GM12878 (cell line): Measurements from ENCODE around the gene GLI1. TPM values are rescaled to one million over a fixed set of nuclear protein-coding genes. Genes with fewer than 3 reads are reported as not detected.

ENCODE experiments used
- ATAC-seq: fragments of 200-7000 bp; cut with Tn5 transposase; 3 replicates; pipeline ENCODE4 v1.9.1; 2020; ENCODE audit warnings: mild to moderate bottlenecking, moderate library complexity
- BruUV-seq: library from RNA; stranded (reverse); fragments of 400-500 nt; replicated peaks from 2 replicates; lab custom pipeline; 2021; lab: Mats Ljungman, UMichigan
- CTCF ChIA-PET: fragments of 300-600 bp; sonication (Branson Sonifier 250); formaldehyde crosslinking; extraction: SDS; loops from one replicate; lab custom pipeline; 2021; ENCODE audit warnings: inconsistent platforms; lab: Yijun Ruan, JAX
- POLR2A ChIA-PET: fragments of 350-600 bp; formaldehyde crosslinking; extraction: SDS; loops from one replicate; lab custom pipeline; 2021; ENCODE audit warnings: inconsistent platforms; lab: Charles Lee
- RAD21 ChIA-PET: fragments of 300-600 bp; sonication (Branson Sonifier 250); formaldehyde crosslinking; loops from one replicate; lab custom pipeline; 2023; ENCODE audit warnings: antibody characterized with exemption; ENCODE audit not compliant: unreplicated experiment; lab: Charles Lee
- SMC1A ChIA-PET: fragments of 300-600 bp; sonication (Branson Sonifier 250); formaldehyde crosslinking; loops from one replicate; lab custom pipeline; 2023; ENCODE audit not compliant: unreplicated experiment, uncharacterized antibody; lab: Charles Lee
- DNase-seq: peaks from one replicate; pipeline ENCODE4 v3.0.0-alpha.2; 2011; ENCODE audit warnings: low read depth, low spot score
- FAIRE-seq: peaks from 3 replicates; lab custom pipeline; 2011; peaks lifted over from hg19 to GRCh38; lab: Jason Lieb, UNC
- H2AFZ ChIP-seq: 2 replicates; pipeline ENCODE4 v1.6.0; 2011; ENCODE audit warnings: low read depth, low read length, control low read depth; ENCODE audit not compliant: control insufficient read depth
- H3K27ac ChIP-seq: 2 replicates; pipeline ENCODE4 v1.5.1; 2011; ENCODE audit warnings: control low read depth; ENCODE audit not compliant: control insufficient read depth, insufficient read depth
- H3K27me3 ChIP-seq, 2 experiments: replicated peaks in 1 of 2; 2 replicates each; pipeline versions ENCODE4 v1.6.0 to v1.6.1; 2011; ENCODE audit warnings: low read length in 1 of 2; ENCODE audit not compliant: control insufficient read depth in 2 of 2, insufficient read depth in 2 of 2
- H3K36me3 ChIP-seq, 2 experiments: 2 replicates each; pipeline ENCODE4 v1.5.1; 2011; ENCODE audit warnings: low read length in 1 of 2; ENCODE audit not compliant: control insufficient read depth in 2 of 2, insufficient read depth in 2 of 2
- H3K4me1 ChIP-seq: 2 replicates; pipeline ENCODE4 v1.6.1; 2011; ENCODE audit warnings: mild to moderate bottlenecking, low read length, moderate library complexity, mixed read lengths; ENCODE audit not compliant: control insufficient read depth, insufficient read depth
- H3K4me2 ChIP-seq: 2 replicates; pipeline ENCODE4 v1.6.0; 2011; ENCODE audit warnings: control low read depth; ENCODE audit not compliant: control insufficient read depth, insufficient read depth
- H3K4me3 ChIP-seq: fragments of 200-600 bp; sonication (generic); 2 replicates; pipeline ENCODE4 v1.5.1; 2016
- H3K79me2 ChIP-seq: 2 replicates; pipeline ENCODE4 v1.6.0; 2011; ENCODE audit warnings: low read length; ENCODE audit not compliant: control insufficient read depth, insufficient read depth
- H3K9ac ChIP-seq: 2 replicates; pipeline ENCODE4 v1.8.0; 2011; ENCODE audit warnings: low read length, control low read depth, mixed read lengths; ENCODE audit not compliant: control insufficient read depth, insufficient read depth
- H3K9me3 ChIP-seq: replicated peaks from 3 replicates; pipeline ENCODE4 v1.5.1; 2011; ENCODE audit warnings: mild to moderate bottlenecking, low read length; ENCODE audit not compliant: control insufficient read depth, insufficient read depth
- H4K20me1 ChIP-seq: 2 replicates; pipeline ENCODE4 v1.6.0; 2011; ENCODE audit not compliant: control insufficient read depth, insufficient read depth
- POLR2A ChIP-seq: IDR thresholded peaks from 2 replicates; pipeline ENCODE4 v1.6.1; 2011; ENCODE audit warnings: low read depth, mild to moderate bottlenecking, low read length
- POLR2AphosphoS5 ChIP-seq: IDR thresholded peaks from 2 replicates; pipeline ENCODE4 v1.6.1; 2011; ENCODE audit warnings: mild to moderate bottlenecking, low read length, inconsistent platforms
- ZBTB33 ChIP-seq: fragments of 450-650 bp; IDR thresholded peaks from 2 replicates; pipeline ENCODE4 v1.6.1; 2017; ENCODE audit warnings: mild to moderate bottlenecking
- WGBS: methylation state at CpG from one replicate; pipeline ENCODE4 v1.1.6; 2016; ENCODE audit warnings: low lambda C conversion rate; ENCODE audit not compliant: insufficient replicate concordance, insufficient coverage; ENCODE audit errors: missing lambda C conversion rate; 5-methylcytosine and 5-hydroxymethylcytosine counted together
- in situ Hi-C: fragments of 300-500 bp; cut with MboI; formaldehyde crosslinking; loops from 9 replicates; pipeline ENCODE4 v1.14.3; 2018; ENCODE audit warnings: mixed read lengths
- intact Hi-C: fragments of 100-400 bp; cut with micrococcal nuclease; formaldehyde crosslinking; loops from one replicate; pipeline ENCODE4 v1.14.2; 2022; ENCODE audit not compliant: unreplicated experiment
- polyA plus RNA-seq, 11 experiments: library from polyadenylated mRNA; depleted of rRNA in 4 of 11; unstranded in 6 of 11; stranded (reverse) in 5 of 11; fragments of >200 nt; fragmentation: Nextera tagmentation in 4 of 11; fragmentation: Illumina TruSeq in 1 of 11; extraction: Ambion mirVana in 4 of 11; extraction: Trizol in 1 of 11; gene quantifications; 1 replicate in 1 of 11; 2 replicates in 10 of 11; pipeline versions ENCODE4 v1.2.1 to v1.2.3, GENCODE V29; 2011 to 2016; ENCODE audit warnings: inconsistent platforms in 2 of 11, missing spikeins in 2 of 11, low read depth in 1 of 11
- total RNA-seq, 4 experiments: library from RNA; depleted of rRNA in 3 of 4; stranded (reverse); fragments of >200 nt in 3 of 4; fragmentation: Illumina TruSeq in 1 of 4; extraction: Trizol in 1 of 4; gene quantifications; 2 replicates each; pipeline versions ENCODE4 v1.2.1 to v1.2.3, GENCODE V29; 2013 to 2021
- TF ChIP-seq, protein P1 (sequence below): fragments of 150-350 bp; IDR thresholded peaks from 2 replicates; pipeline ENCODE4 v1.6.1; 2014; ENCODE audit warnings: mild to moderate bottlenecking, low read depth, low read length
- TF ChIP-seq, protein P2 (sequence below): fragments of 450-650 bp; formaldehyde crosslinking; IDR thresholded peaks from 2 replicates; pipeline ENCODE4 v1.5.0; 2022; ENCODE audit warnings: mild to moderate bottlenecking, missing genetic modification characterization

The GLI1 gene
- total and polyA plus RNA-seq, 10 of the 15 experiments (the other 5 are each of a cell fraction or from before 2014, with no cell fraction given), result 0.27 to 1.2 (median 0.49) TPM

DNA sequence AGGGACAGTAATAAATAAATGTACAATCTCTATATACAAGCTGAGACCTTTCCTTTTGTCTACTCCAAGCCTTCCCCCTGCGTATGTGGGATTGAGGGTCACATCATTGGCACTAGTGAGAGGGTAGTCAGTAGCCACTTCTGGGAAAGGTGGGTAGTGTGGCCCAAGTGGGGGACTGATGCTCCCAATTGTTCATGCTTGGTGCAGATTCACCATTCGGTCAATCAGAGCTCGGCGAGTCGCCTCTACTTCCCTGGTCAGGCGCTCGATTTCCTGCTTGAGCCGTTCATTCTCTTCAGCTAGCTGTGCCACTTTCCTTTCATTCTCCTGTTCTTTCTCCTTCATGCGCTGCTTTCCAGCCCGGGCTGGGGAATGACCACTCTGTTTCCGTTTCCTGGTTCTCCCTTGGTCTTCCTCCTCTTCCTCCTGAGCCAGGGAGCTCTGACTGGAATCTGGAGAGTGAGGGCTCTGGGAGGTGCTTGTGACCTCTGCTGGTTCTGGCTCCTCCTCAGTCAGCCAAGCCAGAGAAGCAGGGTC is 57.1 kb downstream of the GLI1 start:
- H3K27me3 ChIP-seq, result no peaks in the 10 kb centered on the region
- peaks cover 32 to 42% of the 10 kb centered on the region in 2 experiments for H3K36me3 ChIP-seq
- ChIA-PET POLR2A (interaction anchor here (0.9 kb wide), 1 partner anchor 36 kb away, joined by 4 read pairs; no protein-coding TSS in a partner anchor), CTCF (interaction anchor here (1.3 to 4.0 kb wide), 2 partner anchors 40 to 58 kb away, joined by 4 to 13 read pairs; no protein-coding TSS in a partner anchor), SMC1A (interaction anchor here (1.7 kb wide), 1 partner anchor 22 kb away, joined by 3 read pairs; no protein-coding TSS in a partner anchor), RAD21 (interaction anchor here (1.1 to 1.3 kb wide), 2 partner anchors 56 to 58 kb away, joined by 3 read pairs; no protein-coding TSS in a partner anchor)
- H3K27ac ChIP-seq, result no peak overlapping the region
- in situ Hi-C loops (no loop called here), intact Hi-C loops (no loop called here)
- H3K4me3 ChIP-seq, result no peak overlapping the region
- H3K4me1 ChIP-seq, result peaks cover 7% of the 10 kb centered on the region
- FAIRE-seq (no peak), DNase-seq (no peak), ATAC-seq (no peak)
- WGBS, result 80% methylated on average over 11 of the region's 11 CpGs
- H3K79me2 ChIP-seq, result peaks cover 27% of the 10 kb centered on the region
- H3K4me2 ChIP-seq, result no peak overlapping the region
- H3K9ac ChIP-seq, result no peak overlapping the region
- peaks cover 4% of the 10 kb centered on the region; the same call in 1 of the 2 replicates for H4K20me1 ChIP-seq
- H2AFZ ChIP-seq, result no peak overlapping the region
- no peaks in the 10 kb centered on the region for H3K9me3 ChIP-seq
- TF ChIP-seq POLR2A (peak; percentile 51), POLR2AphosphoS5 (peak; percentile 3; the same call in 1 of the 2 replicates), ZBTB33 (no peak)
- TF ChIP-seq, protein P1, sequence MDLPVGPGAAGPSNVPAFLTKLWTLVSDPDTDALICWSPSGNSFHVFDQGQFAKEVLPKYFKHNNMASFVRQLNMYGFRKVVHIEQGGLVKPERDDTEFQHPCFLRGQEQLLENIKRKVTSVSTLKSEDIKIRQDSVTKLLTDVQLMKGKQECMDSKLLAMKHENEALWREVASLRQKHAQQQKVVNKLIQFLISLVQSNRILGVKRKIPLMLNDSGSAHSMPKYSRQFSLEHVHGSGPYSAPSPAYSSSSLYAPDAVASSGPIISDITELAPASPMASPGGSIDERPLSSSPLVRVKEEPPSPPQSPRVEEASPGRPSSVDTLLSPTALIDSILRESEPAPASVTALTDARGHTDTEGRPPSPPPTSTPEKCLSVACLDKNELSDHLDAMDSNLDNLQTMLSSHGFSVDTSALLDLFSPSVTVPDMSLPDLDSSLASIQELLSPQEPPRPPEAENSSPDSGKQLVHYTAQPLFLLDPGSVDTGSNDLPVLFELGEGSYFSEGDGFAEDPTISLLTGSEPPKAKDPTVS, result no peak
- TF ChIP-seq, protein P2, sequence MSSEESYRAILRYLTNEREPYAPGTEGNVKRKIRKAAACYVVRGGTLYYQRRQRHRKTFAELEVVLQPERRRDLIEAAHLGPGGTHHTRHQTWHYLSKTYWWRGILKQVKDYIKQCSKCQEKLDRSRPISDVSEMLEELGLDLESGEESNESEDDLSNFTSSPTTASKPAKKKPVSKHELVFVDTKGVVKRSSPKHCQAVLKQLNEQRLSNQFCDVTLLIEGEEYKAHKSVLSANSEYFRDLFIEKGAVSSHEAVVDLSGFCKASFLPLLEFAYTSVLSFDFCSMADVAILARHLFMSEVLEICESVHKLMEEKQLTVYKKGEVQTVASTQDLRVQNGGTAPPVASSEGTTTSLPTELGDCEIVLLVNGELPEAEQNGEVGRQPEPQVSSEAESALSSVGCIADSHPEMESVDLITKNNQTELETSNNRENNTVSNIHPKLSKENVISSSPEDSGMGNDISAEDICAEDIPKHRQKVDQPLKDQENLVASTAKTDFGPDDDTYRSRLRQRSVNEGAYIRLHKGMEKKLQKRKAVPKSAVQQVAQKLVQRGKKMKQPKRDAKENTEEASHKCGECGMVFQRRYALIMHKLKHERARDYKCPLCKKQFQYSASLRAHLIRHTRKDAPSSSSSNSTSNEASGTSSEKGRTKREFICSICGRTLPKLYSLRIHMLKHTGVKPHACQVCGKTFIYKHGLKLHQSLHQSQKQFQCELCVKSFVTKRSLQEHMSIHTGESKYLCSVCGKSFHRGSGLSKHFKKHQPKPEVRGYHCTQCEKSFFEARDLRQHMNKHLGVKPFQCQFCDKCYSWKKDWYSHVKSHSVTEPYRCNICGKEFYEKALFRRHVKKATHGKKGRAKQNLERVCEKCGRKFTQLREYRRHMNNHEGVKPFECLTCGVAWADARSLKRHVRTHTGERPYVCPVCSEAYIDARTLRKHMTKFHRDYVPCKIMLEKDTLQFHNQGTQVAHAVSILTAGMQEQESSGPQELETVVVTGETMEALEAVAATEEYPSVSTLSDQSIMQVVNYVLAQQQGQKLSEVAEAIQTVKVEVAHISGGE (CRISPR knock-in tag), result no peak
- no TSS peak for BruUV-seq
